Measurements from ENCODE around the gene PRAC2. TPM values are rescaled to one million over a fixed set of nuclear protein-coding genes. Genes with fewer than 3 reads are reported as not detected.

PRAC2 gene
- not detected for total RNA-seq

GRCh38 chr17:48722915-48723422 is at the start of gene PRAC2:
PRAC2 (plus strand) TSS chr17:48723185; CDS start chr17:48724411, 1,226 bp downstream.
- no peaks in the 10 kb centered on the region for H3K36me3 Mint-ChIP-seq
- H3K9me3 Mint-ChIP-seq, result no peaks in the 10 kb centered on the region
- peaks cover 20 to 36% of the 10 kb centered on the region in 2 donors for H3K4me1 Mint-ChIP-seq (ENCODE audit: low read depth in 2 of 2)
- H3K27me3 Mint-ChIP-seq, result peaks cover 55 to 70% of the 10 kb centered on the region in 2 donors
- no peak for ATAC-seq
- DNase-seq (ENCODE audit: low spot score), result no peak
- H3K27ac Mint-ChIP-seq, result peak within 1 kb of the TSS; percentile 53 to 85
- peak within 1 kb of the TSS; percentile 83 for H3K4me3 Mint-ChIP-seq

GRCh38 chr17:48676963-48677558 is 45.9 kb upstream of the PRAC2 start:
- no peaks in the 10 kb centered on the region for H3K36me3 Mint-ChIP-seq
- ATAC-seq (no peak), DNase-seq (ENCODE audit: low spot score) (no peak)
- H3K27me3 Mint-ChIP-seq, result peaks cover 7 to 33% of the 10 kb centered on the region in 2 donors
- no peak overlapping the region for H3K27ac Mint-ChIP-seq
- peaks cover 0 to 3% of the 10 kb centered on the region in 2 donors for H3K4me1 Mint-ChIP-seq (ENCODE audit: low read depth in 2 of 2)
- H3K4me3 Mint-ChIP-seq, result no peak overlapping the region
- H3K9me3 Mint-ChIP-seq, result no peaks in the 10 kb centered on the region

- Mint-ChIP-seq H3K36me3 (no peaks in the 10 kb centered on the region), H3K4me3 (no peak overlapping the region), H3K9me3 (no peaks in the 10 kb centered on the region), H3K27ac (no peak overlapping the region), H3K4me1 (ENCODE audit: low read depth in 2 of 2) (peaks cover 0 to 3% of the 10 kb centered on the region in 2 donors), H3K27me3 (peaks cover 8 to 33% of the 10 kb centered on the region in 2 donors)
- peak; percentile 88 to 89 for ATAC-seq
- DNase-seq (ENCODE audit: low spot score), result peak; percentile 65
Measured at GRCh38 chr17:48678141-48678971, 44.6 kb upstream of the PRAC2 start.

- ATAC-seq (no peak), DNase-seq (ENCODE audit: low spot score) (no peak)
- Mint-ChIP-seq H3K27ac (no peak overlapping the region), H3K36me3 (no peaks in the 10 kb centered on the region), H3K4me1 (ENCODE audit: low read depth in 2 of 2) (peaks cover 0 to 3% of the 10 kb centered on the region in 2 donors), H3K4me3 (no peak overlapping the region), H3K27me3 (peaks cover 11 to 35% of the 10 kb centered on the region in 2 donors), H3K9me3 (no peaks in the 10 kb centered on the region)
Measured at GRCh38 chr17:48679385-48680096, 43.4 kb upstream of the PRAC2 start.

- H3K36me3 Mint-ChIP-seq, result no peaks in the 10 kb centered on the region
Measured at GRCh38 chr17:48681609-48682008, 41.4 kb upstream of the PRAC2 start.

GRCh38 chr17:48690655-48691054 is 32.3 kb upstream of the PRAC2 start:
- peaks cover 14 to 22% of the 10 kb centered on the region in 2 donors for H3K27me3 Mint-ChIP-seq
- H3K9me3 Mint-ChIP-seq, result no peaks in the 10 kb centered on the region
- no peaks in the 10 kb centered on the region for H3K4me1 Mint-ChIP-seq (ENCODE audit: low read depth in 2 of 2)
- no peak overlapping the region for H3K4me3 Mint-ChIP-seq
- H3K36me3 Mint-ChIP-seq, result no peaks in the 10 kb centered on the region
- ATAC-seq (no peak), DNase-seq (ENCODE audit: low spot score) (no peak)
- no peak overlapping the region for H3K27ac Mint-ChIP-seq

More at GRCh38 chr17:48681609-48682008, 41.4 kb upstream of the PRAC2 start:
- peaks cover 0 to 3% of the 10 kb centered on the region in 2 donors for H3K4me1 Mint-ChIP-seq (ENCODE audit: low read depth in 2 of 2)
- no peak overlapping the region for H3K4me3 Mint-ChIP-seq
- H3K9me3 Mint-ChIP-seq, result no peaks in the 10 kb centered on the region
- no peak for DNase-seq (ENCODE audit: low spot score)
- ATAC-seq, result no peak
- peaks cover 11 to 32% of the 10 kb centered on the region in 2 donors for H3K27me3 Mint-ChIP-seq
- H3K27ac Mint-ChIP-seq, result no peak overlapping the region

GRCh38 chr17:48692049-48692448 is 30.9 kb upstream of the PRAC2 start:
- H3K4me1 Mint-ChIP-seq (ENCODE audit: low read depth in 2 of 2), result no peaks in the 10 kb centered on the region
- no peak for ATAC-seq
- no peak overlapping the region for H3K27ac Mint-ChIP-seq
- H3K4me3 Mint-ChIP-seq, result no peak overlapping the region
- H3K36me3 Mint-ChIP-seq, result no peaks in the 10 kb centered on the region
- H3K27me3 Mint-ChIP-seq, result peaks cover 24 to 29% of the 10 kb centered on the region in 2 donors
- H3K9me3 Mint-ChIP-seq, result no peaks in the 10 kb centered on the region
- DNase-seq (ENCODE audit: low spot score), result no peak

GRCh38 chr17:48693178-48693577 is 29.8 kb upstream of the PRAC2 start:
- H3K27me3 Mint-ChIP-seq, result peaks cover 25 to 38% of the 10 kb centered on the region in 2 donors
- no peak for ATAC-seq
- H3K4me3 Mint-ChIP-seq, result no peak overlapping the region
- H3K4me1 Mint-ChIP-seq (ENCODE audit: low read depth in 2 of 2), result no peaks in the 10 kb centered on the region
- no peak overlapping the region for H3K27ac Mint-ChIP-seq
- no peaks in the 10 kb centered on the region for H3K36me3 Mint-ChIP-seq
- no peak for DNase-seq (ENCODE audit: low spot score)
- no peaks in the 10 kb centered on the region for H3K9me3 Mint-ChIP-seq

GRCh38 chr17:48701864-48702532 is 21.0 kb upstream of the PRAC2 start:
- no peak overlapping the region for H3K4me3 Mint-ChIP-seq
- H3K36me3 Mint-ChIP-seq, result no peaks in the 10 kb centered on the region
- ATAC-seq (no peak), DNase-seq (ENCODE audit: low spot score) (no peak)
- peaks cover 41 to 59% of the 10 kb centered on the region in 2 donors for H3K27me3 Mint-ChIP-seq
- H3K27ac Mint-ChIP-seq, result no peak overlapping the region
- no peaks in the 10 kb centered on the region for H3K9me3 Mint-ChIP-seq
- no peaks in the 10 kb centered on the region for H3K4me1 Mint-ChIP-seq (ENCODE audit: low read depth in 2 of 2)

GRCh38 chr17:48704361-48705248 is 18.4 kb upstream of the PRAC2 start:
- Mint-ChIP-seq H3K4me1 (ENCODE audit: low read depth in 2 of 2) (no peaks in the 10 kb centered on the region), H3K9me3 (no peaks in the 10 kb centered on the region), H3K27ac (no peak overlapping the region), H3K4me3 (no peak overlapping the region), H3K27me3 (peaks cover 51 to 71% of the 10 kb centered on the region in 2 donors), H3K36me3 (no peaks in the 10 kb centered on the region)
- DNase-seq (ENCODE audit: low spot score) (no peak), ATAC-seq (no peak)

GRCh38 chr17:48711128-48711527 is 11.9 kb upstream of the PRAC2 start:
- ATAC-seq, result no peak
- H3K27me3 Mint-ChIP-seq, result peaks cover 31 to 54% of the 10 kb centered on the region in 2 donors
- H3K36me3 Mint-ChIP-seq, result no peaks in the 10 kb centered on the region
- no peak overlapping the region for H3K4me3 Mint-ChIP-seq
- no peak overlapping the region for H3K27ac Mint-ChIP-seq
- DNase-seq (ENCODE audit: low spot score), result no peak
- no peaks in the 10 kb centered on the region for H3K4me1 Mint-ChIP-seq (ENCODE audit: low read depth in 2 of 2)
- H3K9me3 Mint-ChIP-seq, result no peaks in the 10 kb centered on the region

- H3K27me3 Mint-ChIP-seq, result peaks cover 31 to 50% of the 10 kb centered on the region in 2 donors
- H3K27ac Mint-ChIP-seq, result no peak overlapping the region
- peaks cover 5 to 16% of the 10 kb centered on the region in 2 donors for H3K4me1 Mint-ChIP-seq (ENCODE audit: low read depth in 2 of 2)
- no peak for ATAC-seq
- H3K4me3 Mint-ChIP-seq, result no peak overlapping the region
- DNase-seq (ENCODE audit: low spot score), result no peak
- no peaks in the 10 kb centered on the region for H3K9me3 Mint-ChIP-seq
- H3K36me3 Mint-ChIP-seq, result no peaks in the 10 kb centered on the region
Measured at GRCh38 chr17:48715496-48716399, 7.2 kb upstream of the PRAC2 start.

Data from natural killer cell treated with Interleukin-12 subunit alpha and Interleukin-12 subunit beta and Interleukin-15 and Interleukin-18, amount 100 ng/mL, for 72 hours (primary cell).